Endometrial microvascular endothelial cells (primary cell): ENCODE data around the gene DPF3. TPM values are rescaled to one million over a fixed set of nuclear protein-coding genes. Genes with fewer than 3 reads are reported as not detected.

Experiments used
- in situ Hi-C: cut with HindIII; loops from 2 replicates; pipeline ENCODE4 v1.10.0; 2017; ENCODE audit warnings: low sequenced_read_pairs, low pct_unique_long_range_greater_than_20kb; ENCODE audit errors: inconsistent ontology term
- total RNA-seq: library from RNA; depleted of rRNA; stranded (reverse); fragments of >200 nt; gene quantifications from one replicate; pipeline ENCODE4 v1.2.3, GENCODE V29; 2015; ENCODE audit errors: inconsistent ontology term

The DPF3 gene
- total RNA-seq, 1 donor from 2014 or later = 6.5 TPM

DNA sequence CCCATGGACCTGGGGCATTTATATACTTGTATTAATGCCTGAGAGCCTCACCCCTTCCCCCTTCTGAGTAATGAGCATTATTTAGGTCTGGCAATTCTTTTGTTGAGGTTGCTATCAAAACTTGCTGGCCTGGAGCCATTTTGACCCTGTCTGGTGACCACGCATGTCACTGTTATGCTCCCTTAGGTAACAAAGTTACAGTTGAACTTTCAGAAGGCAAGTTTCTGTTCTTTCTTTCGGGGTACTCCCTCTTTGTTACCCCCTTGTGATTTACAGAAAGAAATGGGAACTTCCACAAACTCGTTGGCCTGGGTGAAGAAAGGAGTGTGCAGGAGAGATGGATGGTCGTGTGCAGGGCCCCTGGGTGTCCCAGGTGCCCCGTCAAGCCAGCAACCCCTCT is 305.4 kb downstream of the DPF3 start:
- in situ Hi-C loops = no loop called here

DNA sequence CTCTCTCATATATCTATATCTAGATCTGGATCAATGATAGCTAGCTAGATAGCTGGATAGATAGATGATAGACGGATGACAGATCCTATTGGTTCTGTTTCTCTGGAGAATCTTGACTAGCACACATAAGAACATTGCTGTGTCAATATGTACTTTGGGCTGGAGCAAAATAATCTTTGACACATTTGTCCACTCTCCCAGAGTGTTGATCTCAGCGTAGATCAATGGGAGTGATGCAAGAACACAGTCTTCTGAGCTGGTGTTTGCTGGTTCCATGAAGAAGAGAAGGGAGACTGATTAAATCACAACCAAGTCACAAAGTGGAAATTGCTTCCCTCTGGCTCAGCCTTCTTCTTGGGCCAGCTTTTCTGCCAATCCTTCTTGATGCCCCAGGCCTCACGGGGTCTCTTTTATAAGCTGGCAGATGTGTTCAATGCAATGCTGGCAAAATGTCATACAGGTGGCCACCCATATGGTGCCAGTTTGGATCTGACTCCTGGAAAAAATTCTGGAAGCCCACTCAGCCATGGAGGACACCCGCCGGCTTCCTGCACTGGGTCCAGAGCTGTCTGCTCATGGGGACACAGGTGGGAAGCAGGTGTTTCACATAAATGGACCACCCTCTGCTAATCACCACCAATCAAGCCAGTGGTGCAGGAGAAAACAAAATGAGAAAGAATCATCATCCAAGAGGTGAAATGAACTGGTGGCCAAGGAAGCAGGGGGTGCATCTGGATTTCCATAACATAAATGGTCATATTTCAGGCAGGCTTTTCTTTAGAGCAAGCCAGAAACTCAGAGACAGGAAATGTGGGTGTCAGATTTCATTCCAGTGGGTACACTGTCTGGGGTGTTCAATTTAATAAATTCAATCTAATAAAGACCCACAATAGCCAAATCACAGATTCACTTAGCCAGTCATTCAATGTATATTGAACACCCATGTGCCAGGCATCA is 310.3 kb downstream of the DPF3 start:
- in situ Hi-C loops = no loop called here

DNA sequence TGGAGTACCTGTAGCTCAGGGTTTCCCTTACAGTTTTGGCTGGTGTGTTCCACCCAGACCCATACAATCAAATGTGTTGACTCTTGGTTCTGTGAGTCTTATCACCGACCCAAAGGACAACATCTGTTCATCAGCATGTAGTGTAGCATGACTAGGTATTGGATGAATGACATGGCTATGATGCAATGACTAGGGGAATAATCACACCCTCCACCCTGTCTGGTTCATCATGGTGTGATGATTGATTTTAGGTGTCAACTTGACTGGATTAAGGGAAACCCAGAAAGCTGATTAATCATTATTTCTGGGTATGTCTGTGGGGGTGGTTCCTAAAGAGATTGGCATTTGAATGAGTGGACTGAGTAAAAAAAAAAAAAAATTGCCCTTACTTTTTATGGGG is 311.3 kb downstream of the DPF3 start:
- in situ Hi-C loops = no loop called here

DNA sequence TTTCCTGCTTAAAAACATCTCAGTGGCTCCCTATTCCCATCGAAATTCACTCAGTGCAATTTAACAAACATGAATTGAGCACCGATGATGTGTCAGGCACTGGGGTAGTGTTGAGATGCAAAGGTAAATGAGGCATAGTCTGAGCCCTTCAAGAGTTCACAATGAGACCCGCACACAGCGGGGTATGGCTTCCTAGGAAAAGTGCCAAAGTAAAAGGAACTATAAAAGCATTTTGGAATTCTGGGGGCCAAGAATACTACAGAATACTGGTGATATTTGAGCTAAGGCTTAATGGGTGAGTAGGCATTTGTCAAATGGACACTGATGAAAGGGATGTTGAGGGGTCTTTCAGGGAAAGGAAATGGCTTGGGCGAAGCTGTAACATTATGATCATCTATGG is 315.4 kb downstream of the DPF3 start:
- in situ Hi-C loops = no loop called here

DNA sequence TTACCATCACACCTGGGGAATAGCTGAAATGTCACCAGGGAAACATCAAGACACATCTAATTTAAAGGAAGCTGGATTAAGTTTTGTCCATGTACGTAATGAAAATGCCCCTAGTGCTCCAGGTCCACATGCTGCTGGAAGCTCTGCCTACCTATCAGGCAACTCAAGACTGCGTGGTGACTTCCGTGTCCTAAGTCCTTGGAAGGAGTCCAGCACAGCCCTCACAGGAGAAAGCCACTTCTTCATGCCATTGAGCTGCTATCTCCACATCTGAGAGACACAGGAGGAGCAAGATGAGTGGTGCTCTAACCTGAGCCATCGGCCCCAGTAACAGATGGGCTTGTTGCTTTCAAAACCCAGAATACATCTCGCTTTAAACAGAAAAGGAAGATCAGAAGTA is 316.4 kb downstream of the DPF3 start:
- in situ Hi-C loops = no loop called here

DNA sequence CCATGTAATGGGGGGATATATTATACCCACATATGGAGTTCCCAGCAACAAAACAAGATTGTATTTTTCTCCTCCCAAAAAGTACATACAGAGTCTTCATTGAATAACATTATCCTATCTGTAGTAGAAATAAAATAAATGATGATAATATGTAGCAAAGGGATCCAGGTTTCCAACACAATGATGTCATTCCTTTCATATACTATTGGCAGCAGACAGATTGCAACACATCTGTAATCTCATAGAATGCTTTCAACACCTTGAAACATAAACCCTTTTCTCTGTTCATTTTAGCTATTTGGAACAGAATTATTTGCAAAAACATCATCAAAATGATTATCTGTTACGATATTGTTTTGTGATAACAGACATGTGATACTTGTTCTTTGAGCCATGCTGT is 317.6 kb downstream of the DPF3 start:
- in situ Hi-C loops = no loop called here

DNA sequence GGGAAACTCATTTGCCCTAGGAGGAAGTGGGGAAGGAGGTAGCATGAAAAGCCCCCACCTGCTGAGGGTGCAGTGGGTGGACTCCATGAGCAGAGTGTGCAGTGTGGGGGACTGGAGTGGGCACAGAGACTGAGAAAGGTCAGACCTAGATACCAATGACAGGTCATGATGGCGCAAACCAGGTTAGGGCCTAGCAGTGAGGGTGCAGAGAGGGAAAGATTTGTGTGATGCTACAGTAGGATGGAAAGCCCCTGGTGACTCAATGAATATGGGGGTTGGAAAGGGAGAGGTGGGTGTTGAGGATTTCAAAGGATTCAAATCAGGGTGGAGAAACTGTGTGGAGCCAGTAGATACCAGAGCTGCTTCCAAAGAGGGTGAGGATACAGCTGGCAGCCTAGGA is 319.2 kb downstream of the DPF3 start:
- in situ Hi-C loops = no loop called here

DNA sequence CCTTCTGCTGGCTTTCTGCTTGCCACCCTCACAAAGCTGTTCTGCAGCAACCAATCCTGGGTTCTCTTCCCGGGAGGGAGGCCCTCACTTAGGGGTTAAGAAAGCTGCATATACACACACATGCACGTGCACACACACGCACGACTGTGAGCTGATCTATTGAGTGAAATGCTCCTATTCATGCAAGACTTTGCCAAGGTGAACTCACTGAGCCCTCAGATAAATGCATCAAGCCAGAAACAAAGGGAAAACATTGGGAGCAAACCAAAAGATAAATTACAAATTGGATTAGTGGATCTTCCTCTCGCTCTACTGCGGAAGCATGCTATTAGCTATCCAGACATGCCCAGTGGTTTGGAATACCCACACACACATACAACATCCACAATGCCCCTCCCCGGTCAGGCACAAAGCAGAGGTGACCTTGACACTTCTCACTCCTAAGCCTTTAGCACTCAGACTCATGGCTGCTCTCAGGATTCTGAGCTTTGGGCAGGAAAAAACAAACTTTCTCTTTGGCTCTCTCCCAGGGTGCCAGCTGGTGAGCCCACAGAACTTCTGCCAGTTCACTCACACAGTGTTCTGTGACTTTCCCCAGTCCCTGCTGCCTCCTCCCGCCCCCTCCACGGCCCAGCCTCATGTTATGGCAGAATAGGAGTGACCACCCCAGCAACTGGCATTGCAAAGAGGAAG is 320.0 kb downstream of the DPF3 start:
- in situ Hi-C loops = no loop called here

Other genes with a start within 250 kb of the DPF3 start
- 15.8 TPM for gene DCAF4, start 32.4 kb upstream of the DPF3 start, total RNA-seq
- gene ZFYVE1, start 133.0 kb upstream of the DPF3 start, total RNA-seq = 16.3 TPM
- gene RBM25, start 164.4 kb upstream of the DPF3 start, total RNA-seq = 31.3 TPM
- gene PSEN1, start 242.4 kb upstream of the DPF3 start, total RNA-seq = 37.0 TPM